AG20443 (cell line): Measurements from ENCODE around the gene RAB3D.
"Not testable (repeated sequence)": the region's sequence is repeated elsewhere in the genome, so short reads cannot be mapped to it uniquely, and the experiment has no call there.

Experiments used
- DNase-seq: peaks from one replicate; pipeline ENCODE4 v3.0.0; 2012; ENCODE audit warnings: low spot score, mixed read lengths

Gene RAB3D

GRCh38 chr19:11365557-11366117 is 26.2 kb upstream of the RAB3D start:
- no peak for DNase-seq

DNA sequence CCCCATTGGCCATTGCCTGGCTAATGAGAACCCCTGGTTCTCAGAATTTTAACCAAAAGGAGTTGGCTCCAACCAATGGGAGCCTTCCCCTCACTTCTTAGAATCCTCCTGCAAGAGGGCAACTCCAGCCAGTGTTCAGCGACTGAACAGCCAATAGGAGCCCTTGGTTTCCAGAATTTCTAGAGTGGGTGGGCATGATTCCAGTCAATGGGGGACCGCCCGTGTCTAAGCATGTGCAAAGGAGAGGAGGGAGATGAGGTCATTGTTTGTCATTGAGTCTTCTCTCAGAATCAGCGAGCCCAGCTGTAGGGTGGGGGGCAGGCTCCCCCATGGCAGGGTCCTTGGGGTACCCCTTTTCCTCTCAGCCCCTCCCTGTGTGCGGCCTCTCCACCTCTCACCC is 25.5 kb upstream of the RAB3D start:
- DNase-seq = no peak

- DNase-seq = no peak
These were observed 24.9 kb upstream of the RAB3D start for GRCh38 chr19:11364296-11364904.

DNA sequence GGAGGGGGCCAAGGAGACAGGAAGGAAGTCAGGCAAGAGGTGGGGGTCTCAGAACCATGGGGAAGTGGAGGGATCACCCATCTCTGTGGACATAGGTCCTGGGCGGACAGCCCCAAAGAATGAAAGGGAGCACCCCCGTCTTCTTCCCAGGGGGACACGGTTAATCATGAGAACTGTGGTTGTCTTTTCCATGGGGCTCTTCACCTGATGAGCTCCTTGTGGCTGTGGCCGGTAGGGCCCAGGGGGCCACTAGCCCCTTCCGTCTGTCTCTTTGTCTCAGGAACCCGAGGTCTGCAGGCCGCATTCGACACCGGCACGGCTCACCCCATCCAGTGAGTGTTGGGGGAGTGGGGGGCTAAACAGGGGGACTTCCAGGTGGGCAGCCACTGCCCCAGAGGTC is 24.4 kb upstream of the RAB3D start:
- no peak for DNase-seq

GRCh38 chr19:11361771-11362731 is 22.6 kb upstream of the RAB3D start:
- DNase-seq = no peak

GRCh38 chr19:11361037-11361770 is 21.7 kb upstream of the RAB3D start:
- DNase-seq = no peak

- DNase-seq = no peak
These were observed 20.0 kb upstream of the RAB3D start for GRCh38 chr19:11359421-11359820.

DNA sequence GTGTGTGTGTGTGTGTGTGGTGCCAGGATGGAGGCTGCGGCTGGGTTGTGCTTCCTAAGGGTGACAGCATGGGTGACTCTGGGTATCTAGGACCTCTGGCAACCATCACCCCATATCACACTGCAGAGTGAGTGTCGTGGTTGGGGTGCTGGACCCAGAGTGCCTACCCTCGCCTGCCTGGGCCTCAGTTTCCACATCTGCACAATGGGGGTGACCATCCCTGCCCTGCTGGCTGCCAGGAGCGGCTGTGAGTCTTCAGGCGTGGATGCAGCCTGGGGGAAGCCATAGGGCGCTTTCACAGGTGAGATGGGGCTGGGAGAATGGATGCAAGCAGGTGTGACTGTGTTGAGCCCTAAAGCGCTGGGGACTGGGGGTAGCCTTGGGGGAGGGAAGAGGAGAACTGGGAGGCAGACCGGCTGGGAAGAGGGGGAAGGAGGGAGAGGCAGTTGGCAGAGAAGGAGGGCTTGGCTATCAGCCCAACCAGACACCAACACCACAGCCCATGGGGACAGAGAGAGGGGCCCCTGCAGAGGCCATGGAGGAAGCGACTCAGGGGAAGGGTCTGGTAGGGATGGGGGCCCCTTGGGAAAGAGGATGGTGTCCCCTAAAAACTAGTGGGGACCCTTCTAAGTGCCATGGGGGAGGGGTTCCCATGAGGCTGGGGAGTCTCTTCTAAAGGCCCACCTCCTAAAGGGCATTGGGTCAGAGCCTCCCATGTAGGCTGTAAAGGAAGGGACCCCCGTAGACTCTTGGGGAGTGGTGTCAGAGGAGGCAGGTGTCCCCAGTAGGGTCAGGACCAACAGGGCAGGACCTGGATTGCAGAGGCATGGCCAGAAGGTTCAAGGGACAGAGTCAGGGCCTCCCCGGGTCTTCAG is 17.5 kb upstream of the RAB3D start:
- no peak for DNase-seq

DNA sequence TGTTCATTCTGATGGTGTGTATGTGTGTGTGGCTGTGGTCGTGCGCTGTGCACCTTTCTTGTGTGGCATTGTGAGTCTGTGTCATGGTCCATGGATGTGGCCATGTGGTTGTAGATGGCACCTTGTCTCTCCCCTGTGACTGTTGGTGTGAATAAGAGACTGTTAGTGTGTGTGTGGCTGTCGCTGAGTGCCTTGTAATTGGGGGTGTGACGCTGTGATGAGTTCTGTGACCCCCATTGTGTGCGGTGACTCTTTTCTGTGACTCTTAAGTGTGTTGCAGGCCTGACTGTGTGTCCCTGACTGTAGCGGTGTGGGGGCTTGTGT is 16.6 kb upstream of the RAB3D start:
- DNase-seq = no peak

DNA sequence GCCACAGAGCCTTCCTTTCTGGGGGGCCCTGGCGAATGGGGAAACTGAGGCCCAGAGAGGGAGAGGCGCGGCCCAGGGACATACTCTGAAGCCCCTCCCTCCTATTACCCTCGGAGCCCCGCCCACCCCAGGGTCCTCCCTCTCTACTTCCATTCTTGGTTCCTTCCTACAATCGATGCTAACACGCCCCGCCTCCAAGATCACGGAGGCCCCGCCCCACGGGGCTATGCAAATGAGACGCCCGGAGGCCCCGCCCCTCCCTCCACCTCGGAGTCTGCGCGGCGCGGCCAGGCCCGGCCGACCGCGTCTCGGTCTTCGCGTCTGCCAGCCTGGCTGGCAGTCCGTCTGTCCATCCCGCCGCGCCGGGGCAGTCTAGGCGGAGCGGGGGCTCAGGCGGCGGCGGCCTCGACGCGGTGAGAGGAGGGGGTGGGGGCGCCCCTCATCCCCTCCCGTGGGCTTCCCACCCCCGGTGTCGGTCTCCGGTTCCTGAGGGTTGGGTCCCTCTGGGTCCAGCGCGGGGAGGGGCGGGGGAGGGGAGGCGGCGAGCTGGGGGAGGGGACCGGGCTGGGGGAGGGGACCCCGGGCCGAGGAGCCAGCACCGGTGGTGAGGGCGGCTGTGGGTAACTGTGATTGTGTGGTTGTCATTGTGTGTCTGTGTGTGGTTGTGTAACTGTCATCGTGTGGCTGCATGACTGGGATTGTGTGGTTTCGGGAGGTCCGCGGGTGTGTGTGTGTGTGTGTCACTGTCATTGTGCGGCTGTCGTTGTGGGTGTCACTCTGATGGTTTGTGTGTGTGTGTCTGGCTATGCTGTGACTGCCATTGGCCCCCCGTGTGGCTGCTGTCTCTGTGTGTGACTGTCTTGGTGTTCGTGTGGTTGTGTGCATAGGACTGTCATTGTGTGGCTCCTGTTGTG is 16.0 kb upstream of the RAB3D start, which contains the start of gene PLPPR2:
Gene PLPPR2, plus strand, starts transcription at position 273 of the 914 bp plus-strand sequence. CDS start 2,242 bp downstream, outside the sequence.
- peak; percentile 98 for DNase-seq

DNA sequence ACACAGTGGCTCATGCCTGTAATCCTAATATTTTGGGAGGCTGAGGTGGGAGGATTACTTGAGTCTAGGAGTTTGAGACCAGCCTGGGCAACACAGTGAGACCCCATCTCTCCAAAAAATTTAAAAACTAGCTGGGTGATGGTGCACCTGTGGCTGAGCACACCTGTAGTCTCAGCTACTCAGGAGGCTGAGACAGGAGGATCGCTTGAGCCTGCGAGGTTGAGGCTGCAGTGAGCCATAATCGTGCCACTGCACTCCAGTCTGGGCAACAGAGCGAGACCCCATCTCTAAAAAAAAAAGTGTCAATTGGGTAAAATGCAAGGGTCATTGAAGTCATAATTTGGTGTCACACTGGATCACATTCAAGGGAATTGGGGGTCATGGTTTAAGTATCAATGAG is 14.6 kb upstream of the RAB3D start:
- DNase-seq = not testable (repeated sequence)

DNA sequence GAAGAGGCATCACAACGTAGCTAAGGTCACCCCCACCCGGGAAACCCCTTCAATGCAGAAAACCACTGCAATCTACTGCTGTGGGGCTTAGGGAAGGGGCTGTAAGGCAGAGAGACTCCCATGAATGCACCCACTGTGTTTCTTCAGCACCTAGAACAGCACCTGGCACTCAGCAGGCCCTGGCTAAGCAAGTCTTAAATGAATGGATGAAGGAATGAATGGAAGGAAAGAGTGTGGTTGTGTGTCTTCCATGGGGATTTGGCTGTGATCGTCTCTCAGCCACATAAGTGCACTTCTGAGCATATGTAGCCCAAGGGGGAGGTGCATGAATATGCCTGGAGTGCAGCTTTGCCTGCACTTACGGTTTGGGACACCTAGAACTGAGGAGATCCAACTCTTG is 9.7 kb upstream of the RAB3D start:
- no peak for DNase-seq

DNA sequence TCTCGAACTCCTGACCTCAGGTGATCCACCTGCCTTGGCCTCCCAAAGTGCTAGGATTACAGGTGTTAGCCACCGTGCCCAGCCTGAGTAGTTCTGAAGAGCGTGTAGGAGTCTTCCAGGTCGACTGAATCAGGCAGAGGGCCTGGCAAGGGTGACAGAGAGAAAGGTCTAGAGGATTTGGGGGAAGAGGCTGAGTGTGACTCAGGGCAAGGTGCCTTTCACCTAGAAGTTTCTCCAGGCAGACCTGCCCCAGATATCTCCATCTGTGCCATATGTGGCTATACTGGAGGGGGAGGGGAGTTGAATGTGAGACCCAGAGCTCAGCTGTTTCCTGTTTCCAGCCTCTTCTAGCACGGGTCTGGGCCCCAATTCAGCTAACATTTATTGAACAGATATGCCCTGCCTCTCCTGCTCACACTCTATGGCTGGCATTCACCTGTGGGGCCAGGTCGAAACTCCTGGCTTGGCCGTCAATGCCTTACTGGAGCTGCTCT is 8.1 kb upstream of the RAB3D start:
- DNase-seq = no peak

- peak; percentile 95 for DNase-seq
These were observed 6.9 kb upstream of the RAB3D start, which contains the start of the genes CCDC159 and TMEM205 for GRCh38 chr19:11346104-11346940. Gene CCDC159, plus strand, starts transcription at chr19:11346519. Its CDS starts 88 bp downstream, at chr19:11346607. Gene TMEM205, minus strand, starts transcription at chr19:11346268. Its CDS starts 649 bp downstream, at chr19:11345619.

- DNase-seq = no peak
These were observed 5.8 kb upstream of the RAB3D start for GRCh38 chr19:11345122-11345803.

- no peak for DNase-seq
These were observed 3.0 kb upstream of the RAB3D start for GRCh38 chr19:11342429-11342828.

DNA sequence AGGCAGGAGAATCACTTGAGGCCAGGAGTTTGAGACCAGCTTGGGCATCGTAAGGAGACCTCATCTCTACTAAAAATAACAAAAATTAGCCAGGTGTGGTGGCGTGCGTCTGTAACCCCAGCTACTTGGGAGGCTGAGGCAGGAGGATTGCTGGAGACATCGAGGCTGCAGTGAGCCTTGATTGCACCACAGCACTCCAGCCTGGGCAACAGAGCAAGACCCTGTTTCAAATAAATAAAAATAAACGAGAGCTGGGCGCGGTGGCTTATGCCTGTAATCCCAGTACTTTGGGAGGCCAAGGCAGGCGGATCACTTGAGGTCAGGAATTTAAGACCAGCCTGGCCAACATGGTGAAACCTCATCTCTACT is 626 bp upstream of the RAB3D start:
- not testable (repeated sequence) for DNase-seq

- DNase-seq = peak; percentile 31
These were observed 746 bp downstream of the RAB3D start for GRCh38 chr19:11338569-11339253.
